ENCODE data around the gene EML6.

GRCh38 chr2:54939446-54940118 is 216.1 kb downstream of the EML6 start:
- TF ChIP-seq POLR2A (IDR thresholded peaks at IDR 0.05; ENCODE audit: borderline replicate concordance, extremely low read depth, insufficient read depth, insufficient read length) (no peak), EZH2 (IDR thresholded peaks at IDR 0.05) (no peak), YY1 (IDR thresholded peaks at IDR 0.05; ENCODE audit: extremely low read depth, insufficient replicate concordance, low read depth, low read length) (no peak), REST (IDR thresholded peaks at IDR 0.05; ENCODE audit: low read depth) (no peak), CTCF (IDR thresholded peaks at IDR 0.05 in 2 of 3, conservative IDR thresholded peaks at IDR 0.05 in 1 of 3; ENCODE audit: borderline replicate concordance in 1 of 3, insufficient read depth in 1 of 3, low read depth in 2 of 3, low read length in 2 of 3) (no peak), RAD21 (IDR thresholded peaks at IDR 0.05; ENCODE audit: low read depth) (no peak), SP1 (IDR thresholded peaks at IDR 0.05; ENCODE audit: low read depth) (no peak), ZNF274 (IDR thresholded peaks at IDR 0.05; ENCODE audit: low read depth, low read length) (no peak), SIN3A (IDR thresholded peaks at IDR 0.05; ENCODE audit: low read depth) (no peak), ELF1 (IDR thresholded peaks at IDR 0.05; ENCODE audit: borderline replicate concordance, low read depth) (no peak), POLR2AphosphoS5 (IDR thresholded peaks at IDR 0.05; ENCODE audit: low read depth, low read length) (no peak), SRF (IDR thresholded peaks at IDR 0.05; ENCODE audit: low read depth) (no peak)

All from HCT116 (cell line).